ENCODE measurements around the gene CGREF1.

GRCh38 chr2:27053776-27054175 lies 65.2 kb downstream of the CGREF1 start:
- TF ChIP-seq, protein P1, sequence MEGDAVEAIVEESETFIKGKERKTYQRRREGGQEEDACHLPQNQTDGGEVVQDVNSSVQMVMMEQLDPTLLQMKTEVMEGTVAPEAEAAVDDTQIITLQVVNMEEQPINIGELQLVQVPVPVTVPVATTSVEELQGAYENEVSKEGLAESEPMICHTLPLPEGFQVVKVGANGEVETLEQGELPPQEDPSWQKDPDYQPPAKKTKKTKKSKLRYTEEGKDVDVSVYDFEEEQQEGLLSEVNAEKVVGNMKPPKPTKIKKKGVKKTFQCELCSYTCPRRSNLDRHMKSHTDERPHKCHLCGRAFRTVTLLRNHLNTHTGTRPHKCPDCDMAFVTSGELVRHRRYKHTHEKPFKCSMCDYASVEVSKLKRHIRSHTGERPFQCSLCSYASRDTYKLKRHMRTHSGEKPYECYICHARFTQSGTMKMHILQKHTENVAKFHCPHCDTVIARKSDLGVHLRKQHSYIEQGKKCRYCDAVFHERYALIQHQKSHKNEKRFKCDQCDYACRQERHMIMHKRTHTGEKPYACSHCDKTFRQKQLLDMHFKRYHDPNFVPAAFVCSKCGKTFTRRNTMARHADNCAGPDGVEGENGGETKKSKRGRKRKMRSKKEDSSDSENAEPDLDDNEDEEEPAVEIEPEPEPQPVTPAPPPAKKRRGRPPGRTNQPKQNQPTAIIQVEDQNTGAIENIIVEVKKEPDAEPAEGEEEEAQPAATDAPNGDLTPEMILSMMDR (IDR thresholded peaks at IDR 0.05; ENCODE audit: low read depth, low read length, missing input control) = no peak
- TF ChIP-seq GABPA (IDR thresholded peaks at IDR 0.05 in 1 of 2, conservative IDR thresholded peaks at IDR 0.05 in 1 of 2) (no peak), RAD21 (IDR thresholded peaks at IDR 0.05) (no peak), YY1 (IDR thresholded peaks at IDR 0.05) (no peak), MAX (IDR thresholded peaks at IDR 0.05) (no peak), SP1 (IDR thresholded peaks at IDR 0.05) (no peak), HNF4A (conservative IDR thresholded peaks at IDR 0.05) (no peak), TAF1 (conservative IDR thresholded peaks at IDR 0.05) (no peak), RXRA (IDR thresholded peaks at IDR 0.05) (no peak), JUND (IDR thresholded peaks at IDR 0.05) (no peak), ZBTB33 (IDR thresholded peaks at IDR 0.05) (no peak), FOXA1 (IDR thresholded peaks at IDR 0.05) (no peak)
- TF ChIP-seq, protein P2, sequence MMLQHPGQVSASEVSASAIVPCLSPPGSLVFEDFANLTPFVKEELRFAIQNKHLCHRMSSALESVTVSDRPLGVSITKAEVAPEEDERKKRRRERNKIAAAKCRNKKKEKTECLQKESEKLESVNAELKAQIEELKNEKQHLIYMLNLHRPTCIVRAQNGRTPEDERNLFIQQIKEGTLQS (IDR thresholded peaks at IDR 0.05) = no peak
- TF ChIP-seq, protein P3, sequence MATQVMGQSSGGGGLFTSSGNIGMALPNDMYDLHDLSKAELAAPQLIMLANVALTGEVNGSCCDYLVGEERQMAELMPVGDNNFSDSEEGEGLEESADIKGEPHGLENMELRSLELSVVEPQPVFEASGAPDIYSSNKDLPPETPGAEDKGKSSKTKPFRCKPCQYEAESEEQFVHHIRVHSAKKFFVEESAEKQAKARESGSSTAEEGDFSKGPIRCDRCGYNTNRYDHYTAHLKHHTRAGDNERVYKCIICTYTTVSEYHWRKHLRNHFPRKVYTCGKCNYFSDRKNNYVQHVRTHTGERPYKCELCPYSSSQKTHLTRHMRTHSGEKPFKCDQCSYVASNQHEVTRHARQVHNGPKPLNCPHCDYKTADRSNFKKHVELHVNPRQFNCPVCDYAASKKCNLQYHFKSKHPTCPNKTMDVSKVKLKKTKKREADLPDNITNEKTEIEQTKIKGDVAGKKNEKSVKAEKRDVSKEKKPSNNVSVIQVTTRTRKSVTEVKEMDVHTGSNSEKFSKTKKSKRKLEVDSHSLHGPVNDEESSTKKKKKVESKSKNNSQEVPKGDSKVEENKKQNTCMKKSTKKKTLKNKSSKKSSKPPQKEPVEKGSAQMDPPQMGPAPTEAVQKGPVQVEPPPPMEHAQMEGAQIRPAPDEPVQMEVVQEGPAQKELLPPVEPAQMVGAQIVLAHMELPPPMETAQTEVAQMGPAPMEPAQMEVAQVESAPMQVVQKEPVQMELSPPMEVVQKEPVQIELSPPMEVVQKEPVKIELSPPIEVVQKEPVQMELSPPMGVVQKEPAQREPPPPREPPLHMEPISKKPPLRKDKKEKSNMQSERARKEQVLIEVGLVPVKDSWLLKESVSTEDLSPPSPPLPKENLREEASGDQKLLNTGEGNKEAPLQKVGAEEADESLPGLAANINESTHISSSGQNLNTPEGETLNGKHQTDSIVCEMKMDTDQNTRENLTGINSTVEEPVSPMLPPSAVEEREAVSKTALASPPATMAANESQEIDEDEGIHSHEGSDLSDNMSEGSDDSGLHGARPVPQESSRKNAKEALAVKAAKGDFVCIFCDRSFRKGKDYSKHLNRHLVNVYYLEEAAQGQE (IDR thresholded peaks at IDR 0.05) = no peak
